ENCODE data around the gene ASTN2. TPM values are rescaled to one million over a fixed set of nuclear protein-coding genes. Genes with fewer than 3 reads are reported as not detected.

The ASTN2 gene
- total and polyA plus RNA-seq, 9 of the 15 experiments (the other 6 are each of a cell fraction or from before 2014, with no cell fraction given): 0.56 to 3.5 (median 1.9) TPM

- no peak for FAIRE-seq
Observed at GRCh38 chr9:117258184-117258866, 156.5 kb downstream of the ASTN2 start.

More at GRCh38 chr9:117258184-117258866, 156.5 kb downstream of the ASTN2 start:
- WGBS (ENCODE audit: insufficient coverage, low coverage, missing lambda C conversion rate): 2% methylated on average over 8 of the region's 8 CpGs
- H3K9me3 ChIP-seq (replicated peaks; ENCODE audit: control insufficient read depth, insufficient read depth, low read depth, low read length): no peaks in the 10 kb centered on the region; the same call in 1 of the 2 replicates
- no peak overlapping the region for H3K9ac ChIP-seq (ENCODE audit: insufficient read depth in 1 of 2, low read depth in 2 of 2, low read length in 2 of 2)
- no peaks in the 10 kb centered on the region for H3K4me1 ChIP-seq (replicated peaks in 1 of 2; ENCODE audit: control insufficient read depth in 2 of 2, insufficient read depth in 2 of 2, low read length in 2 of 2)
- no peaks in the 10 kb centered on the region for H3K9me1 ChIP-seq (ENCODE audit: control insufficient read depth, insufficient read depth, low read length)
- BruUV-seq (replicated peaks): no TSS peak
- intact Hi-C loops (cut with micrococcal nuclease) (no loop called here), in situ Hi-C loops (cut with MboI) (no loop called here)
- TF ChIP-seq ZNF76 (CRISPR knock-in tag; IDR thresholded peaks at IDR 0.05; ENCODE audit: borderline replicate concordance) (no peak), ZNF75A (CRISPR knock-in tag; IDR thresholded peaks at IDR 0.05) (no peak), THRA (IDR thresholded peaks at IDR 0.05) (no peak), ZBTB2 (IDR thresholded peaks at IDR 0.05) (no peak), MCM5 (IDR thresholded peaks at IDR 0.05; ENCODE audit: low read depth) (no peak), MEF2A (IDR thresholded peaks at IDR 0.05; ENCODE audit: control insufficient read depth, low read depth, low read length) (no peak), HDAC3 (IDR thresholded peaks at IDR 0.05; ENCODE audit: borderline replicate concordance, partially characterized antibody) (no peak), BMI1 (IDR thresholded peaks at IDR 0.05; ENCODE audit: low read length) (no peak), WHSC1 (IDR thresholded peaks at IDR 0.05; ENCODE audit: low read length) (no peak), MYBL2 (IDR thresholded peaks at IDR 0.05; ENCODE audit: low read depth) (no peak), MYBL2 (CRISPR knock-in tag; IDR thresholded peaks at IDR 0.05; ENCODE audit: borderline replicate concordance) (no peak), FOXO4 (CRISPR knock-in tag; IDR thresholded peaks at IDR 0.05) (no peak), HNRNPH1 (optimal IDR thresholded peaks at IDR 0.05; ENCODE audit: low read depth, low read length) (no peak)
- H3K36me3 ChIP-seq (ENCODE audit: control insufficient read depth, insufficient read depth, low read length): no peaks in the 10 kb centered on the region
- H3K27me3 ChIP-seq (ENCODE audit: control insufficient read depth in 2 of 2, insufficient read depth in 2 of 2, low read length in 2 of 2): no peaks in the 10 kb centered on the region
- H3K79me2 ChIP-seq (ENCODE audit: control insufficient read depth, insufficient read depth, low read length): no peaks in the 10 kb centered on the region
- CTCF ChIA-PET (ENCODE audit: low intra/inter-chr PET ratio): no interaction called here
- ATAC-seq (no peak), DNase-seq (ENCODE audit: extremely low read depth in 1 of 4, low spot score in 3 of 4) (no peak)
- no peaks in the 10 kb centered on the region for H4K20me1 ChIP-seq (replicated peaks; ENCODE audit: control insufficient read depth, insufficient read depth, low read length)
- no peak overlapping the region for H3K4me3 ChIP-seq
- H2AFZ ChIP-seq (ENCODE audit: low read depth, low read length): no peak overlapping the region
- no peak overlapping the region for H3K4me2 ChIP-seq (ENCODE audit: insufficient read depth, low read length)
- H3K27ac ChIP-seq (ENCODE audit: extremely low read depth, low read depth, low read length): no peak overlapping the region
- POLR2A ChIA-PET: no interaction called here

All from K562 (cell line).